Measurements from ENCODE around the gene LMNA.

DNA sequence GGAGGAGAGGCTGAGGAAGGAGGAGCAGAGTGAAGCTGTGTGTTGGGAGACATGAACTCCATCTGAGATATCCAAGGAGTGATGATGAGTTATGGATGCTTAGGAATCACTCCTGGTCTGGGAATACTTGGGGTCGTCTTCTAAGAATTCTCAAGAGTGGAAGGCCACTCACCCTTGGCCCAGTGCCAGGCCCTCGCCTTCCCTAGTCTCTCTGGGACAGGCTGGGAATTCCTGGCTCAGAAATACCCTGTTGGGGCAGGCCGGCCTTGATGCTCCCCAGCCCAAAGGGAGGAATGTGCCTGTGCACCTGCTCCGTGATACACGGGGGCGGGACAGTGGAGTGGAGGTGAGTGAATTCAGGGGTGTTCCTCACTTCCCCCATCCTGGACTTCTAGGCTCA is 12.6 kb upstream of the LMNA start:
- TF ChIP-seq, protein P1, sequence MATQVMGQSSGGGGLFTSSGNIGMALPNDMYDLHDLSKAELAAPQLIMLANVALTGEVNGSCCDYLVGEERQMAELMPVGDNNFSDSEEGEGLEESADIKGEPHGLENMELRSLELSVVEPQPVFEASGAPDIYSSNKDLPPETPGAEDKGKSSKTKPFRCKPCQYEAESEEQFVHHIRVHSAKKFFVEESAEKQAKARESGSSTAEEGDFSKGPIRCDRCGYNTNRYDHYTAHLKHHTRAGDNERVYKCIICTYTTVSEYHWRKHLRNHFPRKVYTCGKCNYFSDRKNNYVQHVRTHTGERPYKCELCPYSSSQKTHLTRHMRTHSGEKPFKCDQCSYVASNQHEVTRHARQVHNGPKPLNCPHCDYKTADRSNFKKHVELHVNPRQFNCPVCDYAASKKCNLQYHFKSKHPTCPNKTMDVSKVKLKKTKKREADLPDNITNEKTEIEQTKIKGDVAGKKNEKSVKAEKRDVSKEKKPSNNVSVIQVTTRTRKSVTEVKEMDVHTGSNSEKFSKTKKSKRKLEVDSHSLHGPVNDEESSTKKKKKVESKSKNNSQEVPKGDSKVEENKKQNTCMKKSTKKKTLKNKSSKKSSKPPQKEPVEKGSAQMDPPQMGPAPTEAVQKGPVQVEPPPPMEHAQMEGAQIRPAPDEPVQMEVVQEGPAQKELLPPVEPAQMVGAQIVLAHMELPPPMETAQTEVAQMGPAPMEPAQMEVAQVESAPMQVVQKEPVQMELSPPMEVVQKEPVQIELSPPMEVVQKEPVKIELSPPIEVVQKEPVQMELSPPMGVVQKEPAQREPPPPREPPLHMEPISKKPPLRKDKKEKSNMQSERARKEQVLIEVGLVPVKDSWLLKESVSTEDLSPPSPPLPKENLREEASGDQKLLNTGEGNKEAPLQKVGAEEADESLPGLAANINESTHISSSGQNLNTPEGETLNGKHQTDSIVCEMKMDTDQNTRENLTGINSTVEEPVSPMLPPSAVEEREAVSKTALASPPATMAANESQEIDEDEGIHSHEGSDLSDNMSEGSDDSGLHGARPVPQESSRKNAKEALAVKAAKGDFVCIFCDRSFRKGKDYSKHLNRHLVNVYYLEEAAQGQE (IDR thresholded peaks at IDR 0.05; ENCODE audit: insufficient read depth in 1 of 2, low read depth in 2 of 2, low read length in 2 of 2) = no peak
- TF ChIP-seq POLR2AphosphoS5 (IDR thresholded peaks at IDR 0.05; ENCODE audit: low read depth, low read length) (no peak), TAF1 (IDR thresholded peaks at IDR 0.05; ENCODE audit: borderline replicate concordance, insufficient read depth, low read length) (no peak), FOXP2 (optimal IDR thresholded peaks at IDR 0.05; ENCODE audit: borderline replicate concordance, extremely low read depth, extremely low read length, insufficient read depth) (no peak)

Measured in PFSK-1 (cell line).